ENCODE measurements around the gene ZBTB4.

GRCh38 chr17:7503521-7503920 lies 24.1 kb upstream of the ZBTB4 start:
- TF ChIP-seq CTCF (conservative IDR thresholded peaks at IDR 0.05; ENCODE audit: low read depth, low read length) (no peak), EZH2phosphoT487 (IDR thresholded peaks at IDR 0.05; ENCODE audit: borderline replicate concordance, low read length) (no peak), EZH2 (IDR thresholded peaks at IDR 0.05; ENCODE audit: low read length, unreplicated experiment) (no peak)

Data from PC-3 (cell line).